WI38 (cell line): Measurements from ENCODE around the gene ZCCHC8.
"Not testable (repeated sequence)": the region's sequence is repeated elsewhere in the genome, so short reads cannot be mapped to it uniquely, and the experiment has no call there.

Source experiments
- H3K4me3 ChIP-seq: 2 replicates; pipeline ENCODE4 v1.5.1; 2011; ENCODE audit warnings: low read depth, mild to moderate bottlenecking, control low read depth, low read length
- CTCF ChIP-seq: IDR thresholded peaks from 2 replicates; pipeline ENCODE4 v1.5.1; 2012; ENCODE audit warnings: low read depth, mild to moderate bottlenecking, control low read depth, low read length

ZCCHC8 gene

GRCh38 chr12:122483969-122484368 lies 16.8 kb downstream of the ZCCHC8 start:
- no peak overlapping the region for H3K4me3 ChIP-seq
- TF ChIP-seq CTCF = no peak

- no peak overlapping the region for H3K4me3 ChIP-seq
- no peak for TF ChIP-seq CTCF
Observed at GRCh38 chr12:122481861-122482260, 18.9 kb downstream of the ZCCHC8 start.

- H3K4me3 ChIP-seq = no peak overlapping the region
- no peak for TF ChIP-seq CTCF
Observed at GRCh38 chr12:122480753-122481152, 20.0 kb downstream of the ZCCHC8 start.

GRCh38 chr12:122474324-122474716 lies 26.4 kb downstream of the ZCCHC8 start:
- no peak overlapping the region for H3K4me3 ChIP-seq
- TF ChIP-seq CTCF = no peak

- TF ChIP-seq CTCF = no peak
- no peak overlapping the region for H3K4me3 ChIP-seq
Observed at GRCh38 chr12:122473543-122474323, 27.0 kb downstream of the ZCCHC8 start.

- no peak overlapping the region for H3K4me3 ChIP-seq
- peak; percentile 57 for TF ChIP-seq CTCF
Observed at GRCh38 chr12:122471324-122472226, 29.2 kb downstream of the ZCCHC8 start.

GRCh38 chr12:122470576-122470975 lies 30.2 kb downstream of the ZCCHC8 start:
- not testable (repeated sequence) for H3K4me3 ChIP-seq

- not testable (repeated sequence) for H3K4me3 ChIP-seq
Observed at GRCh38 chr12:122469856-122470255, 30.9 kb downstream of the ZCCHC8 start.
